ENCODE data around the gene TGFBR3.

TGFBR3 gene

DNA sequence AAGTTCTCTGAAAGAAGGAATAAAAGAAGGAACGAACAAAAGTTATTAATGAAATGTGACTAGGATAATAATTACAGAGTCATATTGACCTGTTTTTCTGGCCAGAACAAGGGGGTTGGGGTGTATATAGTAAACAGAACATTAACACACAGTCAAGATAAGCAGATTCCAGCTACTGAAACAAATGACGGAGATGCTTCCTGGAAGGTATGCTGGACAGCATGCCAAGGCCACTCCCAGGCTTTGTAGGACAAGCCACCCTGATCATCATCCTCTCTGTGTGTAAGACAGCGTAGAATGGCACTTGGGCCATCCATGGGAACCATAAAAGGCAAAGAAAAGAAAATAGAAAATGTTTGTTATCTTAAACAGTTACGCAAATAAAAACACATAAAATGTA, 120.7 kb downstream of the TGFBR3 start:
- H3K36me3 Mint-ChIP-seq: peaks cover 11% of the 10 kb centered on the region
- H3K27me3 Mint-ChIP-seq: no peaks in the 10 kb centered on the region
- peaks cover 2% of the 10 kb centered on the region for H3K4me1 Mint-ChIP-seq (ENCODE audit: low read depth)
- no peaks in the 10 kb centered on the region for H3K9me3 Mint-ChIP-seq (ENCODE audit: low read depth)
- H3K27ac Mint-ChIP-seq: no peak overlapping the region
- H3K4me3 Mint-ChIP-seq: no peak overlapping the region

DNA sequence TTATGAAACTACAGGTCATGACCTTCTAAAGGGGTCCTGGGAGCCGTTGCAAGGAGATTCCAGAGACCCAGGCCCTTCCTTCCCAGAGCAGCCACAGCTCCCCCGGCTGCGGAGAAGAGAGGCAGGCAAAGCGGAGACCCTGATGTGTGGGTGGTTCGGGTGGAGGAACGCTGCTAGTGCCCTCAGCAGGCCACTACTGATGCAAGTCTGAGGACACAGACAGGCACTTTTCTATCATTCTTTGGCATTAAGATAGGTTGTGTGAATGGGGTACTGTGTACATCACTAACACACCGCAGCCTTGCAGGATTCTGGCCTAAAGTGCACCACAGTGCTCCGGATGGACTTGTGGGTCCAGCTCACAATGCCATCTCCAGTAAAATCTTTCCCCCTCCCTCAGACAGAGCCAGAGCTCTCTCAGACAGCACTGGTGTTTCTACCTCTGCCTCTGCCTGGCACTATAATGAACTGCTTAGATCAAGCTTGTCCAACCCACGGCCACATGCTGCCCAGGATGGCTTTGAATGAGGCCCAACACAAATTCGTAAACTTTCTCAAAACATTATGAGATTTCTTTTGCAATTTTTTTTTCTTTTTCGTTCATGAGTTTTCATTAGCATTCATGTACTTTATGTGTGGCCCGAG, 121.4 kb downstream of the TGFBR3 start:
- Mint-ChIP-seq H3K27ac (no peak overlapping the region), H3K9me3 (ENCODE audit: low read depth) (no peaks in the 10 kb centered on the region), H3K4me1 (ENCODE audit: low read depth) (peaks cover 2% of the 10 kb centered on the region)

DNA sequence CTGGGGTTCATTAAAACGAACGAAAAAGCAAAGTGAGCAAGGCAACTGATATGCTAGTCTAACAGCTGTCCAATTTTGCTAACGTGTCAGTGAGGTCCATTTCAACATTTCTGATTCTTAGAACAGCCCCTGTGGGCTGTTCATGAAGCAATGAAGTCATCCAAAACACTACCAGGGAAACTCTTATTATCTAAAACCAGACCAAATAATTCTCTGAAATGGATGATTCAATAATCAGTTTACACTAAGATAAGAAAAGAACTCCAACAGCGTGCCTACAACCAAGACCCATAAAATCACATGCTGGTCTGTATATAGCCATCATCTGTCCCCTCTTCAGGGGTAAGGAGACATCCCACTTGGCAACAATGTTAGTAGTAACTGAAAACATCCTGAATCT, 122.7 kb downstream of the TGFBR3 start:
- Mint-ChIP-seq H3K36me3 (peaks cover 6% of the 10 kb centered on the region), H3K27ac (no peak overlapping the region), H3K4me1 (ENCODE audit: low read depth) (no peaks in the 10 kb centered on the region)

More for the DNA sequence above, 121.4 kb downstream of the TGFBR3 start:
- peaks cover 9% of the 10 kb centered on the region for H3K36me3 Mint-ChIP-seq
- no peaks in the 10 kb centered on the region for H3K27me3 Mint-ChIP-seq
- no peak overlapping the region for H3K4me3 Mint-ChIP-seq

DNA sequence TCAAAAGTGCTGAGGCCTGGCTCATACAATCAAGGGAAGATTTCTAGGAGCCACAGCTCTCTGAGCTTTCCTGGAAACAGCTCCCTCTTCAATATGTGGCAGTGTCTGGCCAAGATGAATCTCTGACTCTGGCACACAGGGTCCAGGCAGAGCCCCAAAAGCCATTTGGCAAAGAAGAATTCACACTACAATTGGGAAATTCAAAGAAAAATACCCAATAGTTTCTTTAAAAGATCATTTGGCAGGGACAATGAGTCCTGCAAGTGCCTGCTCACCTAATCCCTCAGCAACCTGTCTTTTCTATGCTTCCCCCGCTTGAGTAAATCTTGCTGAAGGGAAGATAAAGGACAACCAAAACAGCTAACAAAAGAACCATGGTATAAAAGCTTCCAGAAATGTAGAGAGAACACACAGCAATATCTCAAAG, 124.6 kb downstream of the TGFBR3 start:
- no peaks in the 10 kb centered on the region for H3K9me3 Mint-ChIP-seq (ENCODE audit: low read depth)
- H3K4me1 Mint-ChIP-seq (ENCODE audit: low read depth): no peaks in the 10 kb centered on the region
- no peak overlapping the region for H3K4me3 Mint-ChIP-seq
- H3K27ac Mint-ChIP-seq: no peak overlapping the region
- peaks cover 14% of the 10 kb centered on the region for H3K36me3 Mint-ChIP-seq
- H3K27me3 Mint-ChIP-seq: no peaks in the 10 kb centered on the region

More for the DNA sequence above, 122.7 kb downstream of the TGFBR3 start:
- Mint-ChIP-seq H3K4me3 (no peak overlapping the region), H3K27me3 (no peaks in the 10 kb centered on the region), H3K9me3 (ENCODE audit: low read depth) (no peaks in the 10 kb centered on the region)

DNA sequence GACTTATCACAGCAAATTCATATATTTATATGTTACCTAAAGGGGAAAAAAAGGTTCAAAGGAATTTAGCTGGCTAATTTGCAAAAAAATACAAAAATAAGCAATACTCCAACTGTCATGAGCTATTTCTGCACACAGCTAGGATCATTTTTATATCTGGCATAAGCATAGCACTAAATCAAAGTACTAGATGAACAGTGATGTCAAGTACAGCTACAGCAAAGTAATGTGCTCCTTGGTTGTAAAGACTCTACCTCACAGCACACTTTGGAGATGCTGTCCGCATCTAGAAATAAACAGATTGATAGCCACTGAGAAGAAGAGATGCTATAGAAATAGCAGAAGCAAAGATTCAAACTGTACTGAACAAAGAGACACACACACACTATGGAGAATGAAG, 125.4 kb downstream of the TGFBR3 start:
- Mint-ChIP-seq H3K4me3 (no peak overlapping the region), H3K36me3 (peaks cover 14% of the 10 kb centered on the region), H3K27ac (no peak overlapping the region), H3K27me3 (no peaks in the 10 kb centered on the region), H3K9me3 (ENCODE audit: low read depth) (no peaks in the 10 kb centered on the region), H3K4me1 (ENCODE audit: low read depth) (no peaks in the 10 kb centered on the region)

DNA sequence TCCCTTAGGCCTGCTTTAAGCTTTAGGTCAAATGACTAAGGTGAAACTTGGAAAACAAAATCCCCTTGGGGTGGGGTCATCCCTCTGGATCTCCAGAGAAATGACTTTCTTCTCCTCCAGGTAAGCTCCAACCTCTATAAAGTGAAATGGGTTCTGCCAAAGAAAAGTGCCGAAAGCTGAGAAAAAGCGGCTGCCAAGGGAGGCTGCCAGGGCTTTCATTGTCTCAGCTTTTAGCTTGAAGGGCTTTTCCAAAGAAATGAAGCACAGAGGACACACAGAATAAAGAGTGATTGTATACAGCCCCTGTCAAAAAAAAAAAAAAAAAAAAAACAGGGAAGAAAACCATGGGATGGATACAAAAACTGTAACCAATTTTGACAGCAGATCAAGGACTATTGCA, 126.9 kb downstream of the TGFBR3 start:
- no peak overlapping the region for H3K4me3 Mint-ChIP-seq
- H3K4me1 Mint-ChIP-seq (ENCODE audit: low read depth): peaks cover 13% of the 10 kb centered on the region
- no peaks in the 10 kb centered on the region for H3K27me3 Mint-ChIP-seq
- H3K9me3 Mint-ChIP-seq (ENCODE audit: low read depth): no peaks in the 10 kb centered on the region
- H3K27ac Mint-ChIP-seq: no peak overlapping the region
- peaks cover 11% of the 10 kb centered on the region for H3K36me3 Mint-ChIP-seq

DNA sequence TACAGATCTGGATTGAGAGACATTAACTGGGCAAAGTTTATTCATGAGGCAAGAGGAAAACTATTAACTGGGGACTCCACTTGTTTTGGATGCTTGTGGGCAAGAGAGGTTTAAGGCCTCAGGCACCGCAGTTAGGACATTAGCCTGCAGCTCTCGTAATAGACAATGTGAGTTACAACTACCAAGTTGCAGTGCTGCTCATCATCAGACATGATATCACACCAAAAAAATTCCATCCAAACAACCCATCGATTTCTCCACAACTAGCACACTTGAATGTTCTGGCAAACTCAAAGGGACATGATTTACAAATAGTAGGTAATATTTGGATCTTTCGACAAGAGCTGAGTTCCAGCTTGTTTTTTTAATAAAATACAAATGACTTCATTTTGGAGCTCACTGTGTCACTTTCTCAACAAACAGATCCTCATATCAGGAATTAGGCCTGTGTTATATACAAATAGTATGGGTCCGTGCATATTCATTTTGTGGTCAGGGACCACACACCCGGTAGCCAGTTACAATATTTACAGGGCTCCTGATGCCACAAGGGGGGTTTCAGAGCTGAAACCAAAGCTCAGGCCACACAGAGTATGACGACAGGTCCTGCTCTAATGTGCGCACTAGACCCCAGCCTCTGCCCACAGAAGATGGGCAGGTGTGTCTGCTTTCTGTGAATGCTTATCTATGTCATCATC, 128.0 kb downstream of the TGFBR3 start:
- Mint-ChIP-seq H3K36me3 (peaks cover 13% of the 10 kb centered on the region), H3K27me3 (no peaks in the 10 kb centered on the region), H3K9me3 (ENCODE audit: low read depth) (no peaks in the 10 kb centered on the region), H3K4me1 (ENCODE audit: low read depth) (peaks cover 23% of the 10 kb centered on the region), H3K4me3 (no peak overlapping the region), H3K27ac (peak overlapping the region; percentile 19)

DNA sequence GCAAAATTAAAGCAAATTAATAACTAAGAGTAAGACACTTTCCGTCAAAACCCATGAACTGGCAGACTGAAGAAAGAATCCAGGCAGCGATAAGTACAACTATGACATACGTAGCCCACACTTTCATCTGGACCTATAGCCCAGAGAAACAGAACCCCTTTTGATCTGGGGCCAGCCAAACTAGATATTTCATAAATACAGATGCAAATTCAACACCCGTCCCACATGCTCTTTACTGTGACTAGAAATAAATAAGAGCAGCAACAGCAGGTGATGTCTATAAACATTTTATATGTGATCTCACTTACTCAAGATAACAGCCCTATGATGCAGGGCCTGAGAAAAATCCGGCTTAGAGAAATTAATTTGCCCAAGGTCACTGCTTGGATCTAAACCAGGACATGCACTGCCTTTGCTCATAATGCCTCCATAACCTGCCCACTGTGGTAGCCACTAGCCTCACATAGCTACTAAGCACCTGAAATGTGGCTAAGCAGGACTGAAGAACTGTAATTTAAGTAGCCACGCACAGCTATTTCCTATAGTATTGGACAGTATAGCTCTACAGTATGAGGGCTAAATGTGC, 130.2 kb downstream of the TGFBR3 start:
- Mint-ChIP-seq H3K9me3 (ENCODE audit: low read depth) (no peaks in the 10 kb centered on the region), H3K27ac (no peak overlapping the region), H3K4me3 (no peak overlapping the region), H3K27me3 (no peaks in the 10 kb centered on the region), H3K4me1 (ENCODE audit: low read depth) (peaks cover 32% of the 10 kb centered on the region), H3K36me3 (peaks cover 10% of the 10 kb centered on the region)

DNA sequence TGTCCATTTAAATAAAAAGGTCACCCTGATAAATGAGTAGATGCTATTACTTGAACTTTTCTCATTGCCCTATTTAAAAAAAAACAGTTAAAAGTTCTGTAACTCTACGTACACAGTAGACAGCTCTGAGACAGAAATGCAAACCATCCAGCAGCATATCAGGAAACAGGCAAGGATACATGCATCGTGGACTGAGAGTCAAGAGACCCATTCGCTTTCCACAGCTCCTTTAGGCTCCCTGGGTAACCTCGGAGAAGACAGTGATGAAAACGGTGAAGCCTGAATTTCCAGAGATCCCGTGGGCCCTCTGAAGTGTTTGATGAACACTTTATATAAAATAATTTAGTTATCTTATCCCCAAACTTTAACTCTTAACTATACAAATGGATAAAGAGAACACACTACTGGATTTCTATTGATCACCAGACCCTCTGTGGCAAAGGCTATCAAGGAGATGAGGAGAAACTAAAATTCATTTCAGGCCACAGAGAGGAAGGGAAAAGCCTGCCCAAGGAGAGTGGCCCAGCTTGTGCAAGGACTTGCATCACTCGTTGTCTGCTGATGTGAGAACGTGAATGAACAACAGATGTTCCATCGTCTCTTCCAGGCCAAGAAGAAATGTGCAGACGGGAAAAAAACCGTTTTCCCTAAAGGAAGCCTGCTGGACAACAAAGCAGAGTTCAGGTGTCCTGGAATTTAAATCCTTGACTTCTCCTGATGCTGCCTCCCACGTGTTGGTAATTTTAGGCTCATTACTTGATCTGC, 131.0 kb downstream of the TGFBR3 start:
- peak overlapping the region; percentile 40 for H3K4me3 Mint-ChIP-seq
- H3K4me1 Mint-ChIP-seq (ENCODE audit: low read depth): peaks cover 32% of the 10 kb centered on the region
- H3K27me3 Mint-ChIP-seq: no peaks in the 10 kb centered on the region
- H3K36me3 Mint-ChIP-seq: peaks cover 12% of the 10 kb centered on the region
- H3K9me3 Mint-ChIP-seq (ENCODE audit: low read depth): no peaks in the 10 kb centered on the region
- H3K27ac Mint-ChIP-seq: peak overlapping the region; percentile 94

DNA sequence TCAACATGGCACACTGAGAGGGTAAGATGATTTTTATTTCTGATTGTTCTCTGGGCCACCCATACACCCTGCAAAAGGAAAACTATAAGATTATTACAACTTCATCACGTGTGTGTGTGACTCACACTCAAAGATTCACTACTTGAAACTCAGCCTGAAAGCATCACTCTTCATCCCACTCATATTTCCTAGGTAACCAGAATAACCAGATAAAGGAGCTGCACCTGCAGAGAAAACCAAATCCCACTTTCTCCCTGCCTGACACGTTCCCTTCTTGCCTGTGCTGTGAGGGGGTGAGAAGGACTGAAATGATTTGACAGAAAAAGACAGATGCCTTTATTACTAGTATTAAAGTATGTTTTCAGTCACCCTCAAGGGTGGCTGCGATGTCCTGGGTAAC, 131.6 kb downstream of the TGFBR3 start:
- Mint-ChIP-seq H3K27me3 (no peaks in the 10 kb centered on the region), H3K36me3 (peaks cover 12% of the 10 kb centered on the region), H3K4me1 (ENCODE audit: low read depth) (peaks cover 32% of the 10 kb centered on the region), H3K4me3 (peak overlapping the region; percentile 53), H3K9me3 (ENCODE audit: low read depth) (no peaks in the 10 kb centered on the region), H3K27ac (peak overlapping the region; percentile 94)

DNA sequence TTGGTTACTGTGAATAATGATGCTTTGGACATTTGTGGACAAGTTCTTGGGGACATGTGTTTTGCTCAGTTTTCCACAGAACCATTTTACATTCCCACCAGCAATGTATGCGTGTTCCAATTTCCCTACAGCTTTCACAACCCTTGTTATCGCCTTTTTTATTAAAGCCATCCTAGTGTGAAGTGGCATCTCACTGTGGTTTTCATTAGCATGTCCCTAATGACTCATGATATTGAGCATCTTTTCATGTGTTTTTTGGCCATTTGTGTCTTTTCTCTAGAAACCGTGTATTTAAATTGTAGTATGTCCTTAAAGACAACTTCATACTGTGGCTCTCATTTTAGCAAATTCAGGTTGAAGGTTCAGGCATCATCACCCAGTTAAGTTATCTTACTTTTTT, 132.1 kb downstream of the TGFBR3 start:
- H3K9me3 Mint-ChIP-seq (ENCODE audit: low read depth): no peaks in the 10 kb centered on the region
- H3K36me3 Mint-ChIP-seq: peaks cover 12% of the 10 kb centered on the region
- H3K27me3 Mint-ChIP-seq: no peaks in the 10 kb centered on the region
- H3K4me1 Mint-ChIP-seq (ENCODE audit: low read depth): peaks cover 32% of the 10 kb centered on the region
- peak overlapping the region; percentile 53 for H3K4me3 Mint-ChIP-seq
- peak overlapping the region; percentile 94 for H3K27ac Mint-ChIP-seq

DNA sequence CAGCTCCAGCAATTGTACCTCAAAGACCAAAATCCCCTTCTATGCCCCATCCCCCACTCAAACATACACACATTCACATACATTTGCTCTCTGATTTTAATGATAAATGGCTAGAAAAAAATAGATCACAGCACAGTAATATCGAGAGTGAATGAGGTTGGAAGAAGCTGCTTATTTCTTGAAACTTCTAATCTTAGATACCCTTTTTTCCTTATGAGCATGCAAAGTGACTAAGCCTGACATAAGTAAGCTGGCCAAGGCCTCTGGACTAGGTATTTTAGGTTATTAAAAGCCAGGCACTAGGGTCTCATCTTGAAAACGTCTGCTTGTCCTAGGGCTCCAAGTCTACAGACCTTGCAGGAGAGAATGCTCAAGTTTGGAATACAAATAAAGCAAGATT, 133.6 kb downstream of the TGFBR3 start:
- Mint-ChIP-seq H3K27me3 (no peaks in the 10 kb centered on the region), H3K9me3 (ENCODE audit: low read depth) (no peaks in the 10 kb centered on the region), H3K27ac (peak overlapping the region; percentile 85), H3K36me3 (peaks cover 17% of the 10 kb centered on the region), H3K4me3 (peak overlapping the region; percentile 47), H3K4me1 (ENCODE audit: low read depth) (peaks cover 32% of the 10 kb centered on the region)

DNA sequence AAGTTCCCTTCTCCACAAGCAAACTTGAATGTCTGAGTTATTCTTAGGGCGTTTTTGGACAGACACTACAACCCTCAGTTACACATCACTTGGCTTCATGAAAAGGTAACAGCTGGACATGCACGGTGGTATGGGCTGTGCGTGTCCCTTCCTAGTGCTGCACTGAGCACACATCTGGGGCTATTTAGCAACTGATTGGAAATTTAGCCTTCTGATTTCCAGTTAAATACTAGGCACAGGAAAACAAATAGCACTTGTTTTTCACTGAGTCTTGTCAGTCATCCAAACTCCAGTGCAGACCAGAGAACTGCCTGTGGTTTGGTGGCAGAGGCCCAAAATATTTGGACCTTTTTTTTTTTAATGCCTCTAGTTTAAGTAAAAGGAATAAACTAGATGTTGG, 134.7 kb downstream of the TGFBR3 start:
- no peak overlapping the region for H3K4me3 Mint-ChIP-seq
- H3K27ac Mint-ChIP-seq: no peak overlapping the region
- H3K4me1 Mint-ChIP-seq (ENCODE audit: low read depth): peaks cover 32% of the 10 kb centered on the region
- H3K36me3 Mint-ChIP-seq: peaks cover 22% of the 10 kb centered on the region
- H3K27me3 Mint-ChIP-seq: no peaks in the 10 kb centered on the region
- H3K9me3 Mint-ChIP-seq (ENCODE audit: low read depth): no peaks in the 10 kb centered on the region

DNA sequence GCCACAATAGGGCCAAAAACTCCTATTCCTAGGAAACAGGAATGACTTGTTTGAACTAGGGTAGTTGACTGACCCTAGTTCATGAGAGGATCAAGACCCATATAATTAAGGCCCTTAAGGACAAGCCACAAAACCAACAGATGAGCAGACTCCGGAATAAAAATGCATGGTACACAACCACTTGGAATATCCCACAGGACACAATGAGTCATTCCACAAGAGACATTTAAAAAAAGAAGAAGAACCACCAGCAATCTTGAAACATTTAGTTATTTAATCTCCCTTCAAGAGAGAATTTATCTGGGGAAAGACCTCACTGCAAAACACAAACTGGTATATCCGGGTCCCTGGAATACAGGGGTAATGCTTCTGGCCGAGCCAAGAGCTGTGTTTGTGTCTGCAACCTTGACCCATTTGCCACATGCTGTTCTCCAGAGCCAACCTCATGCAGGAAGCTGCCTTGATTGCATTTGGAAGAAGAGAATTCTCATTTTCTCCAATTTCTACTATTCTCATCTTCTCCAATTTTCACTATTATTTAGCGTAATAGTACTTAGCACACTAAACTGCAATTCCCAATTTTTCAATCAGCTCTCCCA, 135.5 kb downstream of the TGFBR3 start:
- no peaks in the 10 kb centered on the region for H3K9me3 Mint-ChIP-seq (ENCODE audit: low read depth)
- H3K4me3 Mint-ChIP-seq: no peak overlapping the region
- peaks cover 32% of the 10 kb centered on the region for H3K4me1 Mint-ChIP-seq (ENCODE audit: low read depth)
- no peak overlapping the region for H3K27ac Mint-ChIP-seq
- H3K27me3 Mint-ChIP-seq: no peaks in the 10 kb centered on the region
- peaks cover 26% of the 10 kb centered on the region for H3K36me3 Mint-ChIP-seq

Data from activated naive CD8-positive, alpha-beta T cell (primary cell).